ENCODE results near the gene MFSD12. TPM values are rescaled to one million over a fixed set of nuclear protein-coding genes. Genes with fewer than 3 reads are reported as not detected.

MFSD12 gene
- total and polyA plus RNA-seq, 2 experiments from 2014 or later: 35.3 to 91.1 TPM

GRCh38 chr19:3503036-3503572, 54.3 kb downstream of the MFSD12 start (continued):
- no peak for TF ChIP-seq ZNF462 (CRISPR knock-in tag; IDR thresholded peaks at IDR 0.05)
- TF ChIP-seq ETS1 (IDR thresholded peaks at IDR 0.05): no peak
- TF ChIP-seq CREB1 (CRISPR knock-in tag; IDR thresholded peaks at IDR 0.05; ENCODE audit: low read depth): no peak

GRCh38 chr19:3501780-3502179, 55.6 kb downstream of the MFSD12 start:
- no peaks in the 10 kb centered on the region for H3K27me3 ChIP-seq (ENCODE audit: insufficient read depth)
- H3K79me2 ChIP-seq (replicated peaks; ENCODE audit: insufficient read depth): peaks cover 27% of the 10 kb centered on the region
- DNase-seq (ENCODE audit: low spot score): no peak
- Mint-ChIP-seq H3K27me3 (ENCODE audit: insufficient read depth, low read depth, poor library complexity) (peaks cover 9% of the 10 kb centered on the region), H3K4me1 (peaks cover 13% of the 10 kb centered on the region), H3K36me3 (ENCODE audit: low read depth) (peaks cover 17% of the 10 kb centered on the region), H3K4me3 (no peak overlapping the region), H3K27ac (no peak overlapping the region), H3K9me3 (peaks cover 4% of the 10 kb centered on the region; the same call in 1 of the 3 replicates)
- peaks cover 17% of the 10 kb centered on the region for H3K4me1 ChIP-seq (ENCODE audit: insufficient read depth)
- no peak overlapping the region for H2AFZ ChIP-seq
- H3K4me3 ChIP-seq: no peak overlapping the region
- no peaks in the 10 kb centered on the region for H3K36me3 ChIP-seq (ENCODE audit: insufficient read depth)
- H3K27ac ChIP-seq (ENCODE audit: low read depth): no peak overlapping the region
- ATAC-seq: no peak
- H3F3A ChIP-seq (replicated peaks; ENCODE audit: low read depth): 0 out of 2 replicates have a peak, but pooled peaks cover 2% of the 10 kb centered on the region
- no peak overlapping the region for H3K4me2 ChIP-seq
- peaks cover 5% of the 10 kb centered on the region; the same call in 1 of the 2 replicates for H4K20me1 ChIP-seq (replicated peaks; ENCODE audit: insufficient read depth)
- H3K9me2 ChIP-seq (ENCODE audit: insufficient read depth): no peaks in the 10 kb centered on the region
- TF ChIP-seq NANOG (IDR thresholded peaks at IDR 0.05; ENCODE audit: borderline replicate concordance) (no peak), EZH2 (IDR thresholded peaks at IDR 0.05; ENCODE audit: low read depth, unreplicated experiment) (no peak), CTCF (conservative IDR thresholded peaks at IDR 0.05; ENCODE audit: low read depth in 2 of 2) (no peak), POLR2AphosphoS5 (IDR thresholded peaks at IDR 0.05; ENCODE audit: low read depth) (no peak), ETS1 (IDR thresholded peaks at IDR 0.05) (no peak)

All from GM23338 (cell line).